Hepatocyte (in vitro differentiated cells): Measurements from ENCODE around the gene SUN2. TPM values are rescaled to one million over a fixed set of nuclear protein-coding genes. Genes with fewer than 3 reads are reported as not detected.
A peak's percentile ranks its signal among the peaks of the same experiment; 100 is the strongest.

Experiments used
- DNase-seq: peaks from one replicate; pipeline ENCODE4 v3.0.0-alpha.2; 2016; ENCODE audit warnings: low spot score
- H2AFZ ChIP-seq: fragments of 200-600 bp; sonication (generic); 2 replicates; pipeline ENCODE4 v1.6.0; 2016; ENCODE audit warnings: antibody characterized with exemption, mild to moderate bottlenecking
- H3K27ac ChIP-seq: fragments of 200-600 bp; sonication (generic); 2 replicates; pipeline ENCODE4 v1.5.1; 2016; ENCODE audit warnings: mild to moderate bottlenecking
- H3K27me3 ChIP-seq: fragments of 200-600 bp; sonication (generic); 2 replicates; pipeline ENCODE4 v1.6.1; 2016
- H3K36me3 ChIP-seq: fragments of 200-600 bp; sonication (generic); replicated peaks from 2 replicates; pipeline ENCODE4 v1.5.1; 2016; ENCODE audit warnings: low read depth; ENCODE audit not compliant: insufficient read depth
- H3K4me1 ChIP-seq: fragments of 200-600 bp; sonication (generic); 2 replicates; pipeline ENCODE4 v1.5.1; 2016; ENCODE audit warnings: mild to moderate bottlenecking, moderate library complexity; ENCODE audit not compliant: insufficient read depth
- H3K4me2 ChIP-seq: fragments of 200-600 bp; sonication (generic); 2 replicates; pipeline ENCODE4 v1.6.0; 2016
- H3K4me3 ChIP-seq: fragments of 200-600 bp; sonication (generic); 2 replicates; pipeline ENCODE4 v1.5.1; 2016; ENCODE audit warnings: mild to moderate bottlenecking
- H3K79me2 ChIP-seq: fragments of 200-600 bp; sonication (generic); 2 replicates; pipeline ENCODE4 v1.6.0; 2017; ENCODE audit warnings: mild to moderate bottlenecking
- H3K9me2 ChIP-seq: fragments of 200-600 bp; sonication (generic); replicated peaks from 2 replicates; pipeline ENCODE4 v1.6.0; 2017; ENCODE audit warnings: mild to moderate bottlenecking; ENCODE audit not compliant: insufficient read depth
- H3K9me3 ChIP-seq: fragments of 200-600 bp; sonication (generic); 2 replicates; pipeline ENCODE4 v1.5.1; 2016; ENCODE audit warnings: low read depth, mild to moderate bottlenecking
- H4K20me1 ChIP-seq: fragments of 200-600 bp; sonication (generic); 2 replicates; pipeline ENCODE4 v1.6.0; 2016; ENCODE audit warnings: mild to moderate bottlenecking; ENCODE audit not compliant: insufficient read depth, poor library complexity, severe bottlenecking
- EZH2 ChIP-seq: fragments of 200-600 bp; sonication (generic); IDR thresholded peaks from 2 replicates; pipeline ENCODE4 v1.6.1; 2016; ENCODE audit warnings: antibody characterized with exemption, mild to moderate bottlenecking, borderline replicate concordance
- EZH2phosphoT487 ChIP-seq: fragments of 200-600 bp; sonication (generic); IDR thresholded peaks from one replicate; pipeline ENCODE4 v1.6.1; 2018; ENCODE audit warnings: antibody characterized with exemption, mild to moderate bottlenecking, low read depth, moderate library complexity; ENCODE audit not compliant: unreplicated experiment, severe bottlenecking
- WGBS: methylation state at CpG from one replicate; pipeline ENCODE4 v1.1.6; 2016; ENCODE audit warnings: low lambda C conversion rate; ENCODE audit errors: missing lambda C conversion rate; 5-methylcytosine and 5-hydroxymethylcytosine counted together
- polyA plus RNA-seq: library from polyadenylated mRNA; unstranded; fragments of >200 nt; fragmentation: Nextera tagmentation; extraction: Ambion mirVana; gene quantifications from 2 replicates; pipeline ENCODE4 v1.2.1, GENCODE V29; 2016
- total RNA-seq: library from RNA; depleted of rRNA; stranded (reverse); fragments of >200 nt; gene quantifications from 2 replicates; pipeline ENCODE4 v1.2.3, GENCODE V29; 2014
- TF ChIP-seq, protein P1 (sequence below): fragments of 200-600 bp; sonication (generic); IDR thresholded peaks from 2 replicates; pipeline ENCODE4 v1.5.1; 2016; ENCODE audit warnings: antibody characterized with exemption, mild to moderate bottlenecking; ENCODE audit not compliant: poor library complexity

The SUN2 gene
- total and polyA plus RNA-seq, 2 experiments from 2014 or later: 56.1 to 70.8 TPM

DNA sequence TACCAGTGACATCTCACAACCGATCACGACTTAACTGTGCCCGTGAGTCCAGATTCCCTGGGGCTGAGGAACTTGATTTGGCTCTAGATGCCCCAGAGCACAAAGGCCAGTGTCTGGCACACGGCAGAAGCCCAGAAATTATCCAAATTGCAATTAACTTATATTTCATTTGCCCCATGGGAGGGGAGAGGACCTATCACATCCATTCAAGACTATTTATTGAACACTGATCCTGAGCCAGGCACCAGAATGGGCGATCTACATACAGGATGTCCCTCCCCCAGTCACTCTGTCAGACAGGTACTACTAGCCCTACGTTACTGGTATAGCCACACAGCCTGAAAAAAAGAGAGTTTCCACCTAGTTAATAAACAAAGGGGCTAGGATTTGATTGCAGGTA is 33.0 kb upstream of the SUN2 start:
- no peaks in the 10 kb centered on the region for H3K9me2 ChIP-seq
- no peak for TF ChIP-seq EZH2
- TF ChIP-seq EZH2phosphoT487: no peak
- TF ChIP-seq, protein P1, sequence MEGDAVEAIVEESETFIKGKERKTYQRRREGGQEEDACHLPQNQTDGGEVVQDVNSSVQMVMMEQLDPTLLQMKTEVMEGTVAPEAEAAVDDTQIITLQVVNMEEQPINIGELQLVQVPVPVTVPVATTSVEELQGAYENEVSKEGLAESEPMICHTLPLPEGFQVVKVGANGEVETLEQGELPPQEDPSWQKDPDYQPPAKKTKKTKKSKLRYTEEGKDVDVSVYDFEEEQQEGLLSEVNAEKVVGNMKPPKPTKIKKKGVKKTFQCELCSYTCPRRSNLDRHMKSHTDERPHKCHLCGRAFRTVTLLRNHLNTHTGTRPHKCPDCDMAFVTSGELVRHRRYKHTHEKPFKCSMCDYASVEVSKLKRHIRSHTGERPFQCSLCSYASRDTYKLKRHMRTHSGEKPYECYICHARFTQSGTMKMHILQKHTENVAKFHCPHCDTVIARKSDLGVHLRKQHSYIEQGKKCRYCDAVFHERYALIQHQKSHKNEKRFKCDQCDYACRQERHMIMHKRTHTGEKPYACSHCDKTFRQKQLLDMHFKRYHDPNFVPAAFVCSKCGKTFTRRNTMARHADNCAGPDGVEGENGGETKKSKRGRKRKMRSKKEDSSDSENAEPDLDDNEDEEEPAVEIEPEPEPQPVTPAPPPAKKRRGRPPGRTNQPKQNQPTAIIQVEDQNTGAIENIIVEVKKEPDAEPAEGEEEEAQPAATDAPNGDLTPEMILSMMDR: no peak
- H3K79me2 ChIP-seq: peaks cover 13% of the 10 kb centered on the region
- H3K4me3 ChIP-seq: no peak overlapping the region
- no peak for DNase-seq
- no peaks in the 10 kb centered on the region for H3K36me3 ChIP-seq
- 87% methylated on average over 6 of the region's 6 CpGs for WGBS
- no peaks in the 10 kb centered on the region for H3K9me3 ChIP-seq
- peak overlapping the region; percentile 46 for H3K4me2 ChIP-seq
- H3K4me1 ChIP-seq: peaks cover 10% of the 10 kb centered on the region
- H2AFZ ChIP-seq: no peak overlapping the region
- peak overlapping the region; percentile 58 for H3K27ac ChIP-seq
- no peaks in the 10 kb centered on the region for H4K20me1 ChIP-seq
- no peaks in the 10 kb centered on the region for H3K27me3 ChIP-seq

DNA sequence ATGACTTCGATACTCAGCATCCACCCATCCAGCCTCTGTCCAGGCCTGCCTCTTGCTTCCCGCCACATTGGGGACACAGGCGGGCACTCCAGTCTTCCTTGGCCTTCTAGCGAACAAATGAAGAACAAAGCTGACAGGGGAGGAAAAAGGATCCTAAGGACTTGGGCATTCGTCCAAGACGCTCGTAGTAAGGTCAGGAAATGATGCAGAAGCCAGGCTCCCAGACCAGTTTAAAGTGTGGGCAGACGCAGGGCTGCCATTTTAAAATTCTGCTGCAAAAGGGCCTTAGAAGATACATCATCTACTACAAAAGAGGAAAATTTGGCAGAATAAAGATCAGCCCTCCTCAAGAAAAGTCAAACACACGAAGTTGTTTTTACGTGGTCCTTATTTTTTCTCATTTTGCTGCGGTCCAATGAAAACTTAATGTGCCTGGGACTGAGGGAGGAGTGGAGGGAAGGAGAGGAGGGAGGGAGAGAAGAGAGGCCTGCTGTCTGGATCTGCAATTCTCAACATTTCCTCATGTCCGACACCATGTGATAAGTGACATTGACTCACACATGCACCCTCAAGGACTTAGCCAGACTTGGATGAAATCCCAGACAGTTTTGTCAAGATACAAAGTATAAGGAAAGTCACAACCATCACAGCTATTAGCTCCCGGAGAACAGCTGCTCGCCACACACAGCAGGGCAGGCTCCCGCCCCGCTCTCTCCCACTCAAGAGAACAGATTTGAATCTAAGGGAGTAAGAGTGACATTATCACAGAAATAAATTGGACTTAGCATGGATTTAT is 32.4 kb upstream of the SUN2 start:
- H3K36me3 ChIP-seq: no peaks in the 10 kb centered on the region
- no peaks in the 10 kb centered on the region for H3K9me3 ChIP-seq
- DNase-seq: peak; percentile 64
- H3K4me1 ChIP-seq: peaks cover 7% of the 10 kb centered on the region
- no peak overlapping the region for H2AFZ ChIP-seq
- TF ChIP-seq EZH2phosphoT487 (no peak), EZH2 (no peak)
- TF ChIP-seq, protein P1: no peak
- peaks cover 9% of the 10 kb centered on the region for H3K79me2 ChIP-seq
- no peaks in the 10 kb centered on the region for H3K27me3 ChIP-seq
- WGBS: 77% methylated on average over 16 of the region's 16 CpGs
- H3K27ac ChIP-seq: peak overlapping the region; percentile 75
- no peak overlapping the region for H3K4me3 ChIP-seq
- H3K4me2 ChIP-seq: peak overlapping the region; percentile 46
- H4K20me1 ChIP-seq: no peaks in the 10 kb centered on the region
- H3K9me2 ChIP-seq: no peaks in the 10 kb centered on the region

DNA sequence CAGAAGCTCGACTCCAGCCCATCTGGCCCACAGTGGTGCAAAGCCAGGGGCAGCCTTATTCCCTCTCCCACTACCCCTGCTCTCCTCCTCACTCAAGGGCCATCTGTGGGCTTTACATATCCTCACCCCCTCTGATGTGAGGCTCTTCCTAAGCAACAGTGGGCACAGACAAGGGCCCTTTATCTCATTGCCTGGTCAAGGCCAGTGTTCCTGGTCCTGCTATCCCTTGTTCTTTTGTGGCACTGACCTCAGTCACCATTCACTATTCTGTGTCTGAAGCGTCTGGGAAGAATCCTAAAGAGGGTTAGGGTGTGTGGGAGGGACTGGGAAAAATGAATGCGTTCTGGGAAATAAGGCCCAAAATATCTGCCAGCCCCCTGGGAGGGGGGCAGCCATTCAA is 30.8 kb upstream of the SUN2 start:
- no peak overlapping the region for H3K27ac ChIP-seq
- H2AFZ ChIP-seq: no peak overlapping the region
- no peaks in the 10 kb centered on the region for H3K9me2 ChIP-seq
- H3K79me2 ChIP-seq: no peaks in the 10 kb centered on the region
- no peak for TF ChIP-seq EZH2
- no peak for TF ChIP-seq EZH2phosphoT487
- TF ChIP-seq, protein P1: no peak
- H3K4me1 ChIP-seq: no peaks in the 10 kb centered on the region
- no peaks in the 10 kb centered on the region for H3K27me3 ChIP-seq
- H4K20me1 ChIP-seq: no peaks in the 10 kb centered on the region
- H3K4me3 ChIP-seq: no peak overlapping the region
- 100% methylated on average over 3 of the region's 3 CpGs for WGBS
- H3K36me3 ChIP-seq: no peaks in the 10 kb centered on the region
- no peak overlapping the region for H3K4me2 ChIP-seq
- H3K9me3 ChIP-seq: no peaks in the 10 kb centered on the region
- no peak for DNase-seq
